ENCODE measurements around the gene TP53AIP1.

TP53AIP1 gene

DNA sequence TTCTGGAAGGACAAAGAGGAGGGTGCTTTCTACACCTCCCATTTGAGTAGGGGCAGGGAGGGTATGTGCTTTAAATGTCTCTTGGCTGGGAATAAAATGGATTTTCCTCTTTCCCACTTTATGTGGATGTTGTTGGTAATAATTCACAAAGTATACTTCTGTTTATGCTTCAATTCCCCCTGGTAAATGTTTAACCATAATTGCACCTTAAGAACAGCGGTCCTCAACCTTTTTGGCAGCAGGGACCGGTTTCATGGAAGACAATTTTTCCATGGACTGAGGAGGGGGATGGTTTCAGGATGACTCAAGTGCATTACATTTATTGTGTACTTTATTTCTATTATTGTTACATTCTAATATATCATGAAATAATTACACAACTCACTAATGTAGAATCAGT is 4.0 kb upstream of the TP53AIP1 start:
- no peak for DNase-seq (ENCODE audit: low read depth)

DNA sequence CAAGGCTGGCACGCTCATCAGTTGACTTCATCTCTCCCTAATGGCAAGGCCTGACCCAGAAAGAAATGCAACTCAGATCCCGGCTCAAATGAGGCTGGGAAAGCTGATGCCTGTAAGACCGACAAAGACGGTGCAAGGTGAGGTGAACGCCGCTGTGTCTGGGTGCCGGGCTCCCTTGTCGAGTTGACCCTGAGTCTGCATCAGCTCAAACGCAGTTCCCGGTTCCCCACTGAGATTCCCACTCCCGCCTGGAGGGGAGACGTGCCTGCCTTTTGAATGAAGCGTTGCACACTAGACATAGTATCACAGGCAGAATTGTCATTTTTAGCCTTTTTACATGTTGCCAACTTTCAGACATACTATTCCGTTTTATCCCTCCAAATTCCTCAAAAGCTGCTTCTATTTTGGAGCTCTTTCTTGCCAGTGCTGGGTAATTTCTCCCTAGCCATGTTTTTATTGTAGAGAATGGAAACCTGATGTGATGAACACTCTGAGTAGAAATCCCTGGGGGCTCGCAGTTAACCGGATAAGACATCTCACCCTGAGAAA is 831 bp upstream of the TP53AIP1 start:
- TF ChIP-seq, protein P1, sequence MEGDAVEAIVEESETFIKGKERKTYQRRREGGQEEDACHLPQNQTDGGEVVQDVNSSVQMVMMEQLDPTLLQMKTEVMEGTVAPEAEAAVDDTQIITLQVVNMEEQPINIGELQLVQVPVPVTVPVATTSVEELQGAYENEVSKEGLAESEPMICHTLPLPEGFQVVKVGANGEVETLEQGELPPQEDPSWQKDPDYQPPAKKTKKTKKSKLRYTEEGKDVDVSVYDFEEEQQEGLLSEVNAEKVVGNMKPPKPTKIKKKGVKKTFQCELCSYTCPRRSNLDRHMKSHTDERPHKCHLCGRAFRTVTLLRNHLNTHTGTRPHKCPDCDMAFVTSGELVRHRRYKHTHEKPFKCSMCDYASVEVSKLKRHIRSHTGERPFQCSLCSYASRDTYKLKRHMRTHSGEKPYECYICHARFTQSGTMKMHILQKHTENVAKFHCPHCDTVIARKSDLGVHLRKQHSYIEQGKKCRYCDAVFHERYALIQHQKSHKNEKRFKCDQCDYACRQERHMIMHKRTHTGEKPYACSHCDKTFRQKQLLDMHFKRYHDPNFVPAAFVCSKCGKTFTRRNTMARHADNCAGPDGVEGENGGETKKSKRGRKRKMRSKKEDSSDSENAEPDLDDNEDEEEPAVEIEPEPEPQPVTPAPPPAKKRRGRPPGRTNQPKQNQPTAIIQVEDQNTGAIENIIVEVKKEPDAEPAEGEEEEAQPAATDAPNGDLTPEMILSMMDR (IDR thresholded peaks at IDR 0.05; ENCODE audit: control insufficient read depth, extremely low read depth, insufficient read depth) = no peak
- H3K4me3 ChIP-seq (ENCODE audit: low read depth, low read length) = no peak overlapping the region
- no peak for DNase-seq (ENCODE audit: low read depth)

More for the DNA sequence above, 4.0 kb upstream of the TP53AIP1 start:
- H3K4me3 ChIP-seq (ENCODE audit: low read depth, low read length) = no peak overlapping the region
- TF ChIP-seq, protein P1 (IDR thresholded peaks at IDR 0.05; ENCODE audit: control insufficient read depth, extremely low read depth, insufficient read depth) = no peak

DNA sequence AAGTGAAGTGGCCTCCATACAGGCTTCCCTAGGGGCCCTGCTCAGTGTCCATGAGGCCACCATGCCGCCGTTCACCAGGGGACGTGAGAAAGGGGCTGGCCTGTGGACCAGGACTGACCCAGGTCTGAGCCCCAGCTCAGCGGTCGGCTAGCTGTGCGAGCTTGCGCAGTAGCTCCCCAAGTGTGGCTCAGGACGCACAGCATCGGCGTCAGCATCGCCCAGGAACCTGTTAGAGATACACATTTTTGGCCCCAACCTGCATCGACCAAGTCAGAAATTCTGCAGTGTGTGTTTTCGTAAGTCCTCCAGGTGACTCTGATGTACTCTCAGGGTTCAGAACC is 429 bp downstream of the TP53AIP1 start:
- no peak overlapping the region for H3K4me3 ChIP-seq (ENCODE audit: low read depth, low read length)
- DNase-seq (ENCODE audit: low read depth) = no peak
- TF ChIP-seq, protein P1 (IDR thresholded peaks at IDR 0.05; ENCODE audit: control insufficient read depth, extremely low read depth, insufficient read depth) = no peak

DNA sequence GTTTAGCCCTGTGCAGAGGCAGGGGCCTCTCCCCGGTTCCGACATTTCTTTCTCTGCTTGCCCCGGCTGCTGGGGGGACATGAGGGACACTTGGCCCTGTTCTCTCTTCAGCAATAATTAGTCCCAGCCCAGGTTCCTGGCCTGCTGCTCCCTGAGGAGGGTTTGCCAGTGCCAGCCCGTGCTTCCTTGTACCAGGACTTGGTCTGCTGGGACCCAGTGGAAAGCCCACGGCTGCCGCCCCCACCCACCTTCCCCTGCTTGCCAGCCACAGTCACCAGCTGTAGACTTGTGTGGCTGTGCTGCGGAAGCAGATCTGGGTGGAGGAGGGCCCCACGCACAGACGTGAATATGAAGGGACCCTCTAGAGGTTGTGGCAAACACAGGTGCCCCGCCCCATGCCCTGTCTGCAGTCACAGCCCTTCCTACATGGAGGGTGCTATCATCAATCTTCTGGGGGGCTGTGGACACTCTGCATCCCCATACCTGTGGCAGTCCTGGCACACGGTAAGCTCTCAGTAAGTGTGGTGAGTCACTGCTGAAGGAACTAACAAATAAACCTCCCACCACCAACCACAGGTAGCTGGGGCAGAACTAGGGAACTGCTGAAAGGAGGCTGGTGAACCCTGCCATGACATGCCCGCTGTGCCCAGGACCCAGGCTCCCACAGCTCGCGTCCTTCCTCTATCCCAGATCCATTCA is 949 bp downstream of the TP53AIP1 start:
- DNase-seq (ENCODE audit: low read depth) = no peak
- no peak overlapping the region for H3K4me3 ChIP-seq (ENCODE audit: low read depth, low read length)
- TF ChIP-seq, protein P1 (IDR thresholded peaks at IDR 0.05; ENCODE audit: control insufficient read depth, extremely low read depth, insufficient read depth) = no peak

DNA sequence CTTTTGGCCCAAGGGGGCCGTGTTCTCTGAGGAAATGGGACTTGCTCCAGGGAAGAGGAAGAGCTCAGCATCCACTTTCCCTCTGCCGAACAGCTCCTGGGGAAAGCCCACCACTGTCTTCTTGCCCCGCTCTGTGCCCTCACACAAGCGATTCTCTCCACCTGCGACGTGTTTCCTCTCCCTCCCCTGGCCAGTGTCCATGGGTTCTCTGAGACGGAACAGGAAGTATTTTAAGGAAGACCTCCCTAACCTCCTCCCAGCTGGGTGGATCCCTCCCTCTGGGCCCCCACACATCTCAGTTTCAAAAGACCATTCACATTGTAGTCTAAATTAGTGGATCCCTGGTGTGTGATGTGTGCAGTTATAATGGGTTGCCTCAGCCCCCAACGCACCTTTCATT is 1.6 kb downstream of the TP53AIP1 start:
- no peak overlapping the region for H3K4me3 ChIP-seq (ENCODE audit: low read depth, low read length)
- no peak for DNase-seq (ENCODE audit: low read depth)
- TF ChIP-seq, protein P1 (IDR thresholded peaks at IDR 0.05; ENCODE audit: control insufficient read depth, extremely low read depth, insufficient read depth) = no peak

DNA sequence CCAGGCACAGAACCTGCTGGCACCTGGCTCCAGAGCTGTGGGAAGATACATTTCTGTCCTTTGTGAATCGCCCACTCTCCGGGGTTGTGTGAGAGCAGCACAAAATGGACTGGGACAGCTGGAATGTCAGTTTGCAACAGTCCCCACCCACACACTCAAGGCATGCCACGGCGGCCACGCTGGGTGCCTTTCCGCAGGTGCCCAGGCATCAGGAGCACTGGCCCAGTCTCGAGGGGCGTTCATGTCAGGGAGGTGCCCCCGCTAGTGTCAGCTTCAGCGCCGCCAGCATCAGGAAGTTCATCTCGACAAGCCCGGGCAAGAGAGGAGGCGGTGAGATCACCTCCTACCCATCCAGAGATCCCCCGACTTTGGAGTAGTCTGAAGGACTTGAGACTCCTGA is 2.1 kb downstream of the TP53AIP1 start:
- no peak overlapping the region for H3K4me3 ChIP-seq (ENCODE audit: low read depth, low read length)
- DNase-seq (ENCODE audit: low read depth) = no peak
- TF ChIP-seq, protein P1 (IDR thresholded peaks at IDR 0.05; ENCODE audit: control insufficient read depth, extremely low read depth, insufficient read depth) = no peak

DNA sequence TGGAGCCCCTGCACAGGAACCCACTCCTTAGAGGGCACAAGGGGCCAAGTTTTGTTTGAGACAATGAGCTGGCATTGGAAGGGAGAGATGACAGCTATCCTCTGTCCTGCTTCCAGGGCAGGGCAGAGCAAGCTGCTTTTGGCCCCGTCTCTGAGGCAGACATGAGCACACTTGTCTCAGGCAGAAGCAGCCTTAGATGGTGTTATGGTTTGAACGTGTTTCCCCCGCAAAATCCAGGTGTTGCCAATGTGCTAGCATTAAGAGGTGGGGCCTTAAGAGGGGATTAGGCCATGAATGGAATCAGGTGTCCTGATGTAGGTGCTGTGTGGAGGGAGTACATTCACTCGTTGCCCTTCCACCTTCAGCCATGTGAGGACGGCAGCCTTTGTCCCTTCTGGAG is 2.5 kb downstream of the TP53AIP1 start:
- DNase-seq (ENCODE audit: low read depth) = no peak
- TF ChIP-seq, protein P1 (IDR thresholded peaks at IDR 0.05; ENCODE audit: control insufficient read depth, extremely low read depth, insufficient read depth) = no peak
- H3K4me3 ChIP-seq (ENCODE audit: low read depth, low read length) = no peak overlapping the region
